ENCODE data around the gene GNPNAT1.

- TF ChIP-seq CTCF (conservative IDR thresholded peaks at IDR 0.05; ENCODE audit: low read depth in 2 of 2) (no peak), POLR2AphosphoS5 (IDR thresholded peaks at IDR 0.05; ENCODE audit: low read depth) (no peak), ETS1 (IDR thresholded peaks at IDR 0.05) (no peak), EZH2 (IDR thresholded peaks at IDR 0.05; ENCODE audit: low read depth, unreplicated experiment) (no peak), EZH2phosphoT487 (IDR thresholded peaks at IDR 0.05; ENCODE audit: unreplicated experiment) (no peak), REST (IDR thresholded peaks at IDR 0.05; ENCODE audit: unreplicated experiment) (no peak), JUNB (IDR thresholded peaks at IDR 0.05; ENCODE audit: unreplicated experiment) (no peak), CREB1 (CRISPR knock-in tag; IDR thresholded peaks at IDR 0.05; ENCODE audit: low read depth) (no peak)
Measured at GRCh38 chr14:52748647-52749292, 42.6 kb downstream of the GNPNAT1 start.
